ENCODE results near the gene PDGFRB.

- TF ChIP-seq CTCF (conservative IDR thresholded peaks at IDR 0.05 in 1 of 2, IDR thresholded peaks at IDR 0.05 in 1 of 2; ENCODE audit: extremely low read depth in 1 of 2, insufficient read depth in 1 of 2, low read depth in 1 of 2, low read length in 2 of 2) (no peak), EZH2 (IDR thresholded peaks at IDR 0.05; ENCODE audit: borderline replicate concordance, low read length) (no peak)
Measured at GRCh38 chr5:150152636-150153462, 2.8 kb downstream of the PDGFRB start.
